HG03060 (cell line): ENCODE data around the gene MAN2B1.
"Not testable (repeated sequence)": the region's sequence is repeated elsewhere in the genome, so short reads cannot be mapped to it uniquely, and the experiment has no call there.

ENCODE experiments used
- ATAC-seq: cut with Tn5 transposase; IDR thresholded peaks from one replicate; pipeline ENCODE4 v1.9.1; 2021; ENCODE audit warnings: low read depth, moderate number of reproducible peaks; ENCODE audit not compliant: unreplicated experiment

Gene MAN2B1

GRCh38 chr19:12664406-12665280, 1.9 kb downstream of the MAN2B1 start:
- ATAC-seq: no peak

GRCh38 chr19:12660980-12661379, 5.6 kb downstream of the MAN2B1 start:
- ATAC-seq: no peak

- no peak for ATAC-seq
Measured at GRCh38 chr19:12657966-12658365, 8.6 kb downstream of the MAN2B1 start.

GRCh38 chr19:12656899-12657571, 9.5 kb downstream of the MAN2B1 start:
- ATAC-seq: no peak

- ATAC-seq: no peak
Measured at GRCh38 chr19:12655546-12655945, 11.0 kb downstream of the MAN2B1 start.

- no peak for ATAC-seq
Measured at GRCh38 chr19:12652219-12652618, 14.3 kb downstream of the MAN2B1 start.

- ATAC-seq: no peak
Measured at GRCh38 chr19:12649941-12650340, 16.6 kb downstream of the MAN2B1 start.

- no peak for ATAC-seq
Measured at GRCh38 chr19:12648088-12648487, 18.5 kb downstream of the MAN2B1 start.

GRCh38 chr19:12647490-12648071, 19.0 kb downstream of the MAN2B1 start:
- no peak for ATAC-seq

GRCh38 chr19:12647047-12647446, 19.5 kb downstream of the MAN2B1 start:
- ATAC-seq: no peak

- no peak for ATAC-seq
Measured at GRCh38 chr19:12646551-12646950, 20.0 kb downstream of the MAN2B1 start.

GRCh38 chr19:12643716-12644115, 22.8 kb downstream of the MAN2B1 start:
- ATAC-seq: not testable (repeated sequence)

GRCh38 chr19:12642506-12642905, 24.0 kb downstream of the MAN2B1 start:
- ATAC-seq: no peak

GRCh38 chr19:12641456-12641855, 25.1 kb downstream of the MAN2B1 start:
- no peak for ATAC-seq

GRCh38 chr19:12639901-12640613, 26.5 kb downstream of the MAN2B1 start:
- ATAC-seq: no peak

- ATAC-seq: no peak
Measured at GRCh38 chr19:12638611-12639182, 27.8 kb downstream of the MAN2B1 start.

GRCh38 chr19:12636631-12637030, 29.9 kb downstream of the MAN2B1 start:
- no peak for ATAC-seq

GRCh38 chr19:12629215-12629614, 37.3 kb downstream of the MAN2B1 start:
- ATAC-seq: no peak

- no peak for ATAC-seq
Measured at GRCh38 chr19:12628040-12629022, 38.2 kb downstream of the MAN2B1 start.
